H9 (cell line): ENCODE data around the gene C20orf204. TPM values are rescaled to one million over a fixed set of nuclear protein-coding genes. Genes with fewer than 3 reads are reported as not detected.

Experiments
- DNase-seq: peaks from one replicate; pipeline ENCODE4 v3.0.0-alpha.2; 2017
- H2AFZ ChIP-seq: one replicate; pipeline ENCODE4 v1.6.1; 2013; ENCODE audit warnings: mild to moderate bottlenecking, low read length, control low read depth, moderate library complexity
- H2AK5ac ChIP-seq: 2 replicates; pipeline ENCODE4 v1.6.1; 2013; ENCODE audit warnings: low read length, control low read depth, mixed read lengths; ENCODE audit not compliant: insufficient read length
- H2BK120ac ChIP-seq: one replicate; pipeline ENCODE4 v1.6.1; 2013; ENCODE audit warnings: low read depth, mild to moderate bottlenecking, low read length, control low read depth, inconsistent platforms; ENCODE audit not compliant: poor library complexity, severe bottlenecking
- H2BK12ac ChIP-seq: 2 replicates; pipeline ENCODE4 v1.6.1; 2013; ENCODE audit warnings: low read length, control low read depth, mixed read lengths, low read depth; ENCODE audit not compliant: insufficient read length
- H2BK15ac ChIP-seq: 2 replicates; pipeline ENCODE4 v1.6.1; 2013; ENCODE audit warnings: low read depth, low read length, control low read depth
- H2BK20ac ChIP-seq: one replicate; pipeline ENCODE4 v1.6.1; 2013; ENCODE audit warnings: low read depth, mild to moderate bottlenecking, low read length, control low read depth, inconsistent platforms; ENCODE audit not compliant: poor library complexity, severe bottlenecking
- H2BK5ac ChIP-seq: 2 replicates; pipeline ENCODE4 v1.6.1; 2013; ENCODE audit warnings: low read length, control low read depth, mixed read lengths; ENCODE audit not compliant: insufficient read length
- H3K14ac ChIP-seq: 2 replicates; pipeline ENCODE4 v1.6.1; 2013; ENCODE audit warnings: low read length, control low read depth; ENCODE audit not compliant: insufficient read depth
- H3K18ac ChIP-seq: 2 replicates; pipeline ENCODE4 v1.6.1; 2013; ENCODE audit warnings: low read depth, mild to moderate bottlenecking, mixed read lengths, low read length, control low read depth; ENCODE audit not compliant: insufficient read length
- H3K23ac ChIP-seq: 2 replicates; pipeline ENCODE4 v1.6.1; 2013; ENCODE audit warnings: low read length, control low read depth, mixed read lengths, low read depth; ENCODE audit not compliant: insufficient read length
- H3K23me2 ChIP-seq: 2 replicates; pipeline ENCODE4 v1.6.1; 2013; ENCODE audit warnings: low read depth, mild to moderate bottlenecking, mixed read lengths, low read length, control low read depth; ENCODE audit not compliant: insufficient read length, poor library complexity, severe bottlenecking
- H3K27ac ChIP-seq: 2 replicates; pipeline ENCODE4 v1.5.1; 2013; ENCODE audit warnings: low read length, control low read depth, mixed read lengths, low read depth; ENCODE audit not compliant: insufficient read length
- H3K27me3 ChIP-seq: 2 replicates; pipeline ENCODE4 v1.6.1; 2013; ENCODE audit warnings: low read length, control low read depth, inconsistent platforms; ENCODE audit not compliant: insufficient read depth
- H3K4ac ChIP-seq: 2 replicates; pipeline ENCODE4 v1.6.1; 2013; ENCODE audit warnings: low read depth, mild to moderate bottlenecking, control low read depth, inconsistent platforms, low read length, moderate library complexity
- H3K4me1 ChIP-seq: 2 replicates; pipeline ENCODE4 v1.6.1; 2013; ENCODE audit warnings: low read length, control low read depth, inconsistent platforms; ENCODE audit not compliant: insufficient read depth
- H3K4me2 ChIP-seq: 2 replicates; pipeline ENCODE4 v1.6.1; 2013; ENCODE audit warnings: low read length, control low read depth, mixed read lengths; ENCODE audit not compliant: insufficient read length, insufficient read depth
- H3K56ac ChIP-seq: 2 replicates; pipeline ENCODE4 v1.6.1; 2013; ENCODE audit warnings: low read depth, mild to moderate bottlenecking, mixed read lengths, low read length, control low read depth; ENCODE audit not compliant: insufficient read length
- H3K79me1 ChIP-seq: 2 replicates; pipeline ENCODE4 v1.6.1; 2013; ENCODE audit warnings: low read depth, mild to moderate bottlenecking, moderate library complexity, low read length, control low read depth, inconsistent platforms; ENCODE audit not compliant: insufficient read depth, poor library complexity, severe bottlenecking
- H3K79me2 ChIP-seq: 2 replicates; pipeline ENCODE4 v1.6.1; 2013; ENCODE audit warnings: low read length, control low read depth, inconsistent platforms; ENCODE audit not compliant: insufficient read depth
- H3K9ac ChIP-seq: 2 replicates; pipeline ENCODE4 v1.6.1; 2013; ENCODE audit warnings: low read length, control low read depth, mixed read lengths; ENCODE audit not compliant: insufficient read length; ENCODE audit errors: extremely low read depth
- H3K9me3 ChIP-seq: one replicate; pipeline ENCODE4 v1.6.1; 2013; ENCODE audit warnings: low read depth, low read length, inconsistent platforms; ENCODE audit not compliant: control insufficient read depth
- H3T11ph ChIP-seq: one replicate; pipeline ENCODE4 v1.6.1; 2013; ENCODE audit warnings: mild to moderate bottlenecking, low read length, control low read depth, inconsistent platforms
- H4K20me1 ChIP-seq: one replicate; pipeline ENCODE4 v1.6.1; 2013; ENCODE audit not compliant: control insufficient read depth, insufficient read length, insufficient read depth
- H4K5ac ChIP-seq: 2 replicates; pipeline ENCODE4 v1.6.1; 2013; ENCODE audit warnings: low read depth, mild to moderate bottlenecking, mixed read lengths, low read length, control low read depth; ENCODE audit not compliant: insufficient read length
- H4K8ac ChIP-seq: replicated peaks from 2 replicates; pipeline ENCODE4 v1.6.1; 2013; ENCODE audit warnings: low read length, control low read depth, mixed read lengths, low read depth; ENCODE audit not compliant: insufficient read length
- H4K91ac ChIP-seq: 2 replicates; pipeline ENCODE4 v1.6.1; 2013; ENCODE audit warnings: low read depth, mild to moderate bottlenecking, moderate library complexity, mixed read lengths, low read length, control low read depth; ENCODE audit not compliant: insufficient read length
- H3K27ac Mint-ChIP-seq, 3 experiments: 2 replicates in 2 of 3; 3 replicates in 1 of 3; pipeline ENCODE4 v1.8.0; 2020 to 2021; ENCODE audit warnings: mixed read lengths in 3 of 3, mild to moderate bottlenecking in 1 of 3, moderate library complexity in 1 of 3
- H3K27me3 Mint-ChIP-seq: 2 replicates; pipeline ENCODE4 v1.8.0; 2021; ENCODE audit warnings: low read depth, mild to moderate bottlenecking, moderate library complexity, mixed read lengths
- H3K36me3 Mint-ChIP-seq, 3 experiments: 2 replicates in 2 of 3; 3 replicates in 1 of 3; pipeline ENCODE4 v1.8.0; 2020 to 2021; ENCODE audit warnings: low read depth in 3 of 3, mixed read lengths in 3 of 3; ENCODE audit not compliant: insufficient read depth in 1 of 3
- H3K4me1 Mint-ChIP-seq, 2 experiments: 2 replicates each; pipeline ENCODE4 v1.8.0; 2020; ENCODE audit warnings: mixed read lengths in 2 of 2
- H3K4me3 Mint-ChIP-seq, 2 experiments: 2 replicates in 1 of 2; 3 replicates in 1 of 2; pipeline ENCODE4 v1.8.0; 2020 to 2021; ENCODE audit warnings: mild to moderate bottlenecking in 2 of 2, mixed read lengths in 2 of 2, moderate library complexity in 1 of 2
- H3K9me3 Mint-ChIP-seq, 2 experiments: 2 replicates in 1 of 2; 3 replicates in 1 of 2; pipeline ENCODE4 v1.8.0; 2020; ENCODE audit warnings: mild to moderate bottlenecking in 2 of 2, mixed read lengths in 2 of 2, moderate library complexity in 1 of 2
- CTCF ChIP-seq: fragments of 200-600 bp; sonication (generic); conservative IDR thresholded peaks from 3 replicates; pipeline ENCODE4 v1.8.0; 2021; ENCODE audit warnings: antibody characterized with exemption, mild to moderate bottlenecking
- WGBS: extraction: QIAGEN DNeasy Blood & Tissue Kit; methylation state at CpG from one replicate; pipeline ENCODE4 v1.1.7; 2013; ENCODE audit warnings: missing lambda C conversion rate, low lambda C conversion rate, mixed read lengths; ENCODE audit not compliant: insufficient read length; ENCODE audit errors: extremely low coverage; 5-methylcytosine and 5-hydroxymethylcytosine counted together
- total RNA-seq: library from RNA; stranded (reverse); gene quantifications from 2 replicates; pipeline ENCODE4 v1.2.1, GENCODE V29; 2021

C20orf204 gene
- total RNA-seq, 1 experiment from 2014 or later = 2.2 TPM

- no peak for DNase-seq
- H3K4me1 Mint-ChIP-seq = peaks cover 25% of the 10 kb centered on the region in 2 experiments
- no peak overlapping the region for H3K9ac ChIP-seq
- H4K20me1 ChIP-seq = no peaks in the 10 kb centered on the region
- H3K23me2 ChIP-seq = peaks cover 11% of the 10 kb centered on the region
- no peak overlapping the region for H3K23ac ChIP-seq
- no peak overlapping the region for H2BK12ac ChIP-seq
- no peak overlapping the region for H2BK5ac ChIP-seq
- H3K18ac ChIP-seq = no peak overlapping the region
- no peak overlapping the region for H2BK20ac ChIP-seq
- H4K8ac ChIP-seq = no peak overlapping the region
- peaks cover 5% of the 10 kb centered on the region for H3K4me1 ChIP-seq
- peaks cover 33% of the 10 kb centered on the region for H3K27me3 Mint-ChIP-seq
- H3K27ac Mint-ChIP-seq = no peak overlapping the region
- WGBS = no CpG with 5 or more reads among the region's 17 CpGs
- no peak overlapping the region for H3K56ac ChIP-seq
- H3K4me3 Mint-ChIP-seq = no peak overlapping the region
- H2AK5ac ChIP-seq = no peak overlapping the region
- H2BK15ac ChIP-seq = no peak overlapping the region
- no peak overlapping the region for H3K14ac ChIP-seq
- no peak for TF ChIP-seq CTCF
- H3K79me1 ChIP-seq = no peaks in the 10 kb centered on the region
- H4K91ac ChIP-seq = no peak overlapping the region
- H3K9me3 Mint-ChIP-seq = peaks cover 0 to 2% of the 10 kb centered on the region in 2 experiments; a peak in 1 of 5 replicates
- H3K4ac ChIP-seq = no peak overlapping the region
- H3K36me3 Mint-ChIP-seq = peaks cover 0 to 30% (median 16%) of the 10 kb centered on the region in 3 experiments; a peak in 5 of 7 replicates
- no peak overlapping the region for H3K4me2 ChIP-seq
- H4K5ac ChIP-seq = no peak overlapping the region
- no peak overlapping the region for H2AFZ ChIP-seq
- no peak overlapping the region for H3T11ph ChIP-seq
- peaks cover 10% of the 10 kb centered on the region; the same call in 1 of the 2 replicates for H3K27me3 ChIP-seq
- no peak overlapping the region for H2BK120ac ChIP-seq
- no peaks in the 10 kb centered on the region for H3K9me3 ChIP-seq
- no peaks in the 10 kb centered on the region for H3K79me2 ChIP-seq
- H3K27ac ChIP-seq = no peak overlapping the region
Observed at GRCh38 chr20:64036346-64037198, 590 bp downstream of the C20orf204 start.
